Measurements from ENCODE around the gene EIF4G3. TPM values are rescaled to one million over a fixed set of nuclear protein-coding genes. Genes with fewer than 3 reads are reported as not detected.

The EIF4G3 gene
- polyA plus RNA-seq, 1 of the 3 experiments (the other 2 are of a cell fraction), result 32.0 TPM

DNA sequence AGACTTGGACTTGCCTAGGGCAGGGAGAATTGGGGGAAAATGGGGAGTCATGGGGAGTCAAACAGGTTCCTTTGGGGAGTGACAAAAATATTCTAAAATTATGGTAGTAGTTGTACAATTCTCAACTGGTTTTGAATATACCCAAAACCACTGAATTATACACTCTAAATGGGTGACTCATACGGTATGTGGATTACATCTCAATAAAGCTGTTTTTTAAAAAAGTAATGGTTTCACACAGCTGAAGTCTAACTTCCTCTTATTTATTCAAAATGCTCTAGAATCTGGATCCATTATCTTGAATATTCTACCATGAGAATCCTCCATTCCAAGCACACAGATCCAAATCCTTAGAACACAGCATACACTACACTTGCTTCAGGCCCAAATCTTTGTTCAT, 11.1 kb downstream of the EIF4G3 start:
- no peak for DNase-seq
- POLR2A ChIA-PET, result no interaction called here
- no peaks in the 10 kb centered on the region for H3K27me3 ChIP-seq (ENCODE audit: insufficient read depth)
- peaks cover 10% of the 10 kb centered on the region for H3F3A ChIP-seq (replicated peaks; ENCODE audit: insufficient read depth)
- 93% methylated on average over 1 of the region's 1 CpG for WGBS (ENCODE audit: low lambda C conversion rate)
- TF ChIP-seq JUND (IDR thresholded peaks at IDR 0.05), result peak; percentile 21; the same call in 1 of the 2 replicates
- no peak for TF ChIP-seq TAF1 (IDR thresholded peaks at IDR 0.05; ENCODE audit: borderline replicate concordance, low read depth, low read length)
- H3K4me1 ChIP-seq (ENCODE audit: control insufficient read depth in 1 of 2, insufficient read depth in 2 of 2, low read depth in 1 of 2, low read length in 1 of 2), result no peaks in the 10 kb centered on the region
- H3K36me3 ChIP-seq (replicated peaks in 1 of 2; ENCODE audit: control insufficient read depth in 1 of 2, insufficient read depth in 2 of 2, low read length in 1 of 2), result peaks cover 0 to 35% of the 10 kb centered on the region in 2 experiments
- H3K9me3 ChIP-seq, result no peaks in the 10 kb centered on the region
- H3K4me2 ChIP-seq, result no peak overlapping the region
- H3K4me3 ChIP-seq (ENCODE audit: low read depth in 2 of 2, low read length in 1 of 2), result no peak overlapping the region
- no peak overlapping the region for H3K9ac ChIP-seq
- CTCF ChIA-PET, result no interaction called here
- H3K9me2 ChIP-seq, result no peaks in the 10 kb centered on the region
- peaks cover 32% of the 10 kb centered on the region; the same call in 1 of the 2 replicates for H4K20me1 ChIP-seq (ENCODE audit: insufficient read depth)
- H2AFZ ChIP-seq (ENCODE audit: low read depth), result no peak overlapping the region
- peaks cover 99% of the 10 kb centered on the region for H3K79me2 ChIP-seq (ENCODE audit: insufficient read depth)
- peak overlapping the region in 1 of 2 experiments; percentile 16; a peak in 1 of 4 replicates for H3K27ac ChIP-seq (ENCODE audit: low read depth in 2 of 2, low read length in 1 of 2)

DNA sequence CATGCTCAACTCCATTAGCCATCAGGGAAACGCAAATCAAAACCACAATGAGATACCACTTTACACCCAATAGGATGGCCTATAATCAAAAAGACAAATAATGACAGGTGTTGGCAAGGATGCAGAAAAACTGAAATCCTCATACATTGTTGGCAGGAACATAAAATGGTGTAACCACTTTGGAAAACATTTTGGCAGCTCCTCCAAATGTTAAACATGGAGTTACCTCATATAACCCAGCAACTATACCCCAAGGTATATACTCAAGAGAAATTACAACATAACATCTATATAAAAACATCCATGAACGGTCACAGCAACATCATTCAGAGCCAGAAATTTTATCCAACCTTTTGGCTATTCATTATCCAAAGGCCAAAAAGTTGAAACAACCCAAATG, 11.6 kb downstream of the EIF4G3 start:
- Histone ChIP-seq H3K9me2 (no peaks in the 10 kb centered on the region), H3K9ac (no peak overlapping the region), H2AFZ (ENCODE audit: low read depth) (no peak overlapping the region), H3K4me1 (ENCODE audit: control insufficient read depth in 1 of 2, insufficient read depth in 2 of 2, low read depth in 1 of 2, low read length in 1 of 2) (no peaks in the 10 kb centered on the region), H3K4me2 (no peak overlapping the region), H3K27me3 (ENCODE audit: insufficient read depth) (no peaks in the 10 kb centered on the region), H3F3A (replicated peaks; ENCODE audit: insufficient read depth) (peaks cover 8% of the 10 kb centered on the region), H3K9me3 (no peaks in the 10 kb centered on the region), H3K36me3 (replicated peaks in 1 of 2; ENCODE audit: control insufficient read depth in 1 of 2, insufficient read depth in 2 of 2, low read length in 1 of 2) (peaks cover 0 to 30% of the 10 kb centered on the region in 2 experiments), H3K27ac (ENCODE audit: low read depth in 2 of 2, low read length in 1 of 2) (no peak overlapping the region), H4K20me1 (ENCODE audit: insufficient read depth) (peaks cover 28% of the 10 kb centered on the region; the same call in 1 of the 2 replicates), H3K4me3 (ENCODE audit: low read depth in 2 of 2, low read length in 1 of 2) (no peak overlapping the region), H3K79me2 (ENCODE audit: insufficient read depth) (peaks cover 99% of the 10 kb centered on the region)
- TF ChIP-seq RAD21 (IDR thresholded peaks at IDR 0.05; ENCODE audit: low read length) (no peak), MXI1 (IDR thresholded peaks at IDR 0.05; ENCODE audit: low read depth, low read length) (no peak), GABPA (IDR thresholded peaks at IDR 0.05; ENCODE audit: low read depth) (no peak), NRF1 (IDR thresholded peaks at IDR 0.05; ENCODE audit: low read depth, low read length) (no peak), RCOR1 (IDR thresholded peaks at IDR 0.05; ENCODE audit: low read length) (no peak), TAF1 (IDR thresholded peaks at IDR 0.05; ENCODE audit: borderline replicate concordance, low read depth, low read length) (no peak), YY1 (IDR thresholded peaks at IDR 0.05; ENCODE audit: low read depth) (no peak), CHD2 (IDR thresholded peaks at IDR 0.05; ENCODE audit: low read length, partially characterized antibody) (no peak), GATA2 (CRISPR knock-in tag; IDR thresholded peaks at IDR 0.05) (no peak), EP300 (IDR thresholded peaks at IDR 0.05; ENCODE audit: borderline replicate concordance in 1 of 2, low read depth in 1 of 2, low read length in 1 of 2) (no peak), FOSL2 (IDR thresholded peaks at IDR 0.05; ENCODE audit: borderline replicate concordance, low read depth) (no peak), MEF2A (IDR thresholded peaks at IDR 0.05; ENCODE audit: borderline replicate concordance, low read depth) (no peak), EZH2phosphoT487 (IDR thresholded peaks at IDR 0.05; ENCODE audit: borderline replicate concordance, low read depth) (no peak), JUND (IDR thresholded peaks at IDR 0.05) (no peak)
- TF ChIP-seq, protein P1, sequence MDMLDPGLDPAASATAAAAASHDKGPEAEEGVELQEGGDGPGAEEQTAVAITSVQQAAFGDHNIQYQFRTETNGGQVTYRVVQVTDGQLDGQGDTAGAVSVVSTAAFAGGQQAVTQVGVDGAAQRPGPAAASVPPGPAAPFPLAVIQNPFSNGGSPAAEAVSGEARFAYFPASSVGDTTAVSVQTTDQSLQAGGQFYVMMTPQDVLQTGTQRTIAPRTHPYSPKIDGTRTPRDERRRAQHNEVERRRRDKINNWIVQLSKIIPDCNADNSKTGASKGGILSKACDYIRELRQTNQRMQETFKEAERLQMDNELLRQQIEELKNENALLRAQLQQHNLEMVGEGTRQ (IDR thresholded peaks at IDR 0.05; ENCODE audit: borderline replicate concordance, low read depth, low read length), result no peak
- TF ChIP-seq, protein P2, sequence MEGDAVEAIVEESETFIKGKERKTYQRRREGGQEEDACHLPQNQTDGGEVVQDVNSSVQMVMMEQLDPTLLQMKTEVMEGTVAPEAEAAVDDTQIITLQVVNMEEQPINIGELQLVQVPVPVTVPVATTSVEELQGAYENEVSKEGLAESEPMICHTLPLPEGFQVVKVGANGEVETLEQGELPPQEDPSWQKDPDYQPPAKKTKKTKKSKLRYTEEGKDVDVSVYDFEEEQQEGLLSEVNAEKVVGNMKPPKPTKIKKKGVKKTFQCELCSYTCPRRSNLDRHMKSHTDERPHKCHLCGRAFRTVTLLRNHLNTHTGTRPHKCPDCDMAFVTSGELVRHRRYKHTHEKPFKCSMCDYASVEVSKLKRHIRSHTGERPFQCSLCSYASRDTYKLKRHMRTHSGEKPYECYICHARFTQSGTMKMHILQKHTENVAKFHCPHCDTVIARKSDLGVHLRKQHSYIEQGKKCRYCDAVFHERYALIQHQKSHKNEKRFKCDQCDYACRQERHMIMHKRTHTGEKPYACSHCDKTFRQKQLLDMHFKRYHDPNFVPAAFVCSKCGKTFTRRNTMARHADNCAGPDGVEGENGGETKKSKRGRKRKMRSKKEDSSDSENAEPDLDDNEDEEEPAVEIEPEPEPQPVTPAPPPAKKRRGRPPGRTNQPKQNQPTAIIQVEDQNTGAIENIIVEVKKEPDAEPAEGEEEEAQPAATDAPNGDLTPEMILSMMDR (IDR thresholded peaks at IDR 0.05), result no peak
- TF ChIP-seq, protein P3, sequence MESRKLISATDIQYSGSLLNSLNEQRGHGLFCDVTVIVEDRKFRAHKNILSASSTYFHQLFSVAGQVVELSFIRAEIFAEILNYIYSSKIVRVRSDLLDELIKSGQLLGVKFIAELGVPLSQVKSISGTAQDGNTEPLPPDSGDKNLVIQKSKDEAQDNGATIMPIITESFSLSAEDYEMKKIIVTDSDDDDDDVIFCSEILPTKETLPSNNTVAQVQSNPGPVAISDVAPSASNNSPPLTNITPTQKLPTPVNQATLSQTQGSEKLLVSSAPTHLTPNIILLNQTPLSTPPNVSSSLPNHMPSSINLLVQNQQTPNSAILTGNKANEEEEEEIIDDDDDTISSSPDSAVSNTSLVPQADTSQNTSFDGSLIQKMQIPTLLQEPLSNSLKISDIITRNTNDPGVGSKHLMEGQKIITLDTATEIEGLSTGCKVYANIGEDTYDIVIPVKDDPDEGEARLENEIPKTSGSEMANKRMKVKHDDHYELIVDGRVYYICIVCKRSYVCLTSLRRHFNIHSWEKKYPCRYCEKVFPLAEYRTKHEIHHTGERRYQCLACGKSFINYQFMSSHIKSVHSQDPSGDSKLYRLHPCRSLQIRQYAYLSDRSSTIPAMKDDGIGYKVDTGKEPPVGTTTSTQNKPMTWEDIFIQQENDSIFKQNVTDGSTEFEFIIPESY (IDR thresholded peaks at IDR 0.05; ENCODE audit: borderline replicate concordance, low read depth), result no peak
- TF ChIP-seq, protein P4, sequence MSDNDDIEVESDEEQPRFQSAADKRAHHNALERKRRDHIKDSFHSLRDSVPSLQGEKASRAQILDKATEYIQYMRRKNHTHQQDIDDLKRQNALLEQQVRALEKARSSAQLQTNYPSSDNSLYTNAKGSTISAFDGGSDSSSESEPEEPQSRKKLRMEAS (IDR thresholded peaks at IDR 0.05; ENCODE audit: low read depth), result no peak
- TF ChIP-seq, protein P5, sequence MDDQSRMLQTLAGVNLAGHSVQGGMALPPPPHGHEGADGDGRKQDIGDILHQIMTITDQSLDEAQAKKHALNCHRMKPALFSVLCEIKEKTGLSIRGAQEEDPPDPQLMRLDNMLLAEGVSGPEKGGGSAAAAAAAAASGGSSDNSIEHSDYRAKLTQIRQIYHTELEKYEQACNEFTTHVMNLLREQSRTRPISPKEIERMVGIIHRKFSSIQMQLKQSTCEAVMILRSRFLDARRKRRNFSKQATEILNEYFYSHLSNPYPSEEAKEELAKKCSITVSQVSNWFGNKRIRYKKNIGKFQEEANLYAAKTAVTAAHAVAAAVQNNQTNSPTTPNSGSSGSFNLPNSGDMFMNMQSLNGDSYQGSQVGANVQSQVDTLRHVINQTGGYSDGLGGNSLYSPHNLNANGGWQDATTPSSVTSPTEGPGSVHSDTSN (IDR thresholded peaks at IDR 0.05), result no peak
- no peak for DNase-seq
- ChIA-PET POLR2A (no interaction called here), CTCF (no interaction called here)
- 90% methylated on average over 2 of the region's 2 CpGs for WGBS (ENCODE audit: low lambda C conversion rate)
